GM12878 (cell line): ENCODE measurements around the gene SLC25A39. TPM values are rescaled to one million over a fixed set of nuclear protein-coding genes. Genes with fewer than 3 reads are reported as not detected.

Source experiments
- ATAC-seq: fragments of 200-7000 bp; cut with Tn5 transposase; 3 replicates; pipeline ENCODE4 v1.9.1; 2020; ENCODE audit warnings: mild to moderate bottlenecking, moderate library complexity
- BruUV-seq: library from RNA; stranded (reverse); fragments of 400-500 nt; replicated peaks from 2 replicates; lab custom pipeline; 2021; lab: Mats Ljungman, UMichigan
- CTCF ChIA-PET: fragments of 300-600 bp; sonication (Branson Sonifier 250); formaldehyde crosslinking; extraction: SDS; loops from one replicate; lab custom pipeline; 2021; ENCODE audit warnings: inconsistent platforms; lab: Yijun Ruan, JAX
- POLR2A ChIA-PET: fragments of 350-600 bp; formaldehyde crosslinking; extraction: SDS; loops from one replicate; lab custom pipeline; 2021; ENCODE audit warnings: inconsistent platforms; lab: Charles Lee
- RAD21 ChIA-PET: fragments of 300-600 bp; sonication (Branson Sonifier 250); formaldehyde crosslinking; loops from one replicate; lab custom pipeline; 2023; ENCODE audit warnings: antibody characterized with exemption; ENCODE audit not compliant: unreplicated experiment; lab: Charles Lee
- SMC1A ChIA-PET: fragments of 300-600 bp; sonication (Branson Sonifier 250); formaldehyde crosslinking; loops from one replicate; lab custom pipeline; 2023; ENCODE audit not compliant: unreplicated experiment, uncharacterized antibody; lab: Charles Lee
- DNase-seq: peaks from one replicate; pipeline ENCODE4 v3.0.0-alpha.2; 2011; ENCODE audit warnings: low read depth, low spot score
- FAIRE-seq: peaks from 3 replicates; lab custom pipeline; 2011; peaks lifted over from hg19 to GRCh38; lab: Jason Lieb, UNC
- H2AFZ ChIP-seq: 2 replicates; pipeline ENCODE4 v1.6.0; 2011; ENCODE audit warnings: low read depth, low read length, control low read depth; ENCODE audit not compliant: control insufficient read depth
- H3K27ac ChIP-seq: 2 replicates; pipeline ENCODE4 v1.5.1; 2011; ENCODE audit warnings: control low read depth; ENCODE audit not compliant: control insufficient read depth, insufficient read depth
- H3K27me3 ChIP-seq, 2 experiments: replicated peaks in 1 of 2; 2 replicates each; pipeline versions ENCODE4 v1.6.0 to v1.6.1; 2011; ENCODE audit warnings: low read length in 1 of 2; ENCODE audit not compliant: control insufficient read depth in 2 of 2, insufficient read depth in 2 of 2
- H3K36me3 ChIP-seq, 2 experiments: 2 replicates each; pipeline ENCODE4 v1.5.1; 2011; ENCODE audit warnings: low read length in 1 of 2; ENCODE audit not compliant: control insufficient read depth in 2 of 2, insufficient read depth in 2 of 2
- H3K4me1 ChIP-seq: 2 replicates; pipeline ENCODE4 v1.6.1; 2011; ENCODE audit warnings: mild to moderate bottlenecking, low read length, moderate library complexity, mixed read lengths; ENCODE audit not compliant: control insufficient read depth, insufficient read depth
- H3K4me2 ChIP-seq: 2 replicates; pipeline ENCODE4 v1.6.0; 2011; ENCODE audit warnings: control low read depth; ENCODE audit not compliant: control insufficient read depth, insufficient read depth
- H3K4me3 ChIP-seq: fragments of 200-600 bp; sonication (generic); 2 replicates; pipeline ENCODE4 v1.5.1; 2016
- H3K79me2 ChIP-seq: 2 replicates; pipeline ENCODE4 v1.6.0; 2011; ENCODE audit warnings: low read length; ENCODE audit not compliant: control insufficient read depth, insufficient read depth
- H3K9ac ChIP-seq: 2 replicates; pipeline ENCODE4 v1.8.0; 2011; ENCODE audit warnings: low read length, control low read depth, mixed read lengths; ENCODE audit not compliant: control insufficient read depth, insufficient read depth
- H3K9me3 ChIP-seq: replicated peaks from 3 replicates; pipeline ENCODE4 v1.5.1; 2011; ENCODE audit warnings: mild to moderate bottlenecking, low read length; ENCODE audit not compliant: control insufficient read depth, insufficient read depth
- H4K20me1 ChIP-seq: 2 replicates; pipeline ENCODE4 v1.6.0; 2011; ENCODE audit not compliant: control insufficient read depth, insufficient read depth
- BCL3 ChIP-seq: IDR thresholded peaks from 2 replicates; pipeline ENCODE4 v1.6.1; 2011; ENCODE audit warnings: borderline replicate concordance, low read depth, mild to moderate bottlenecking, moderate library complexity, low read length; ENCODE audit not compliant: insufficient read depth, poor library complexity, severe bottlenecking
- BRCA1 ChIP-seq: IDR thresholded peaks from 2 replicates; pipeline ENCODE4 v1.6.1; 2011; ENCODE audit warnings: low read depth, low read length, improper control_type of control experiment
- CREM ChIP-seq: IDR thresholded peaks from 2 replicates; pipeline ENCODE4 v1.6.1; 2014; ENCODE audit warnings: antibody characterized with exemption, low read depth
- E2F8 ChIP-seq: fragments of 450-650 bp; IDR thresholded peaks from 2 replicates; pipeline ENCODE4 v1.6.1; 2018; ENCODE audit warnings: mild to moderate bottlenecking, low read depth, moderate library complexity; ENCODE audit not compliant: partially characterized antibody
- ETV6 ChIP-seq, 2 experiments: fragments of 450-650 bp in 1 of 2; IDR thresholded peaks in 1 of 2; conservative IDR thresholded peaks in 1 of 2; 2 replicates each; pipeline ENCODE4 v1.6.1; 2014; ENCODE audit warnings: antibody characterized with exemption in 1 of 2, borderline replicate concordance in 1 of 2, low read depth in 1 of 2, mild to moderate bottlenecking in 1 of 2, moderate library complexity in 1 of 2
- MTA3 ChIP-seq: IDR thresholded peaks from 2 replicates; pipeline ENCODE4 v1.6.1; 2012; ENCODE audit warnings: low read length, inconsistent platforms, borderline replicate concordance
- MXI1 ChIP-seq: fragments of 150-350 bp; IDR thresholded peaks from 2 replicates; pipeline ENCODE4 v1.6.1; 2011; ENCODE audit warnings: low read depth, mild to moderate bottlenecking, inconsistent platforms, low read length, improper control_type of control experiment
- NFYA ChIP-seq: IDR thresholded peaks from 2 replicates; pipeline ENCODE4 v1.6.1; 2011; ENCODE audit warnings: low read depth, mild to moderate bottlenecking, low read length, improper control_type of control experiment, borderline replicate concordance
- POLR2A ChIP-seq: IDR thresholded peaks from 2 replicates; pipeline ENCODE4 v1.6.1; 2011; ENCODE audit warnings: low read depth, mild to moderate bottlenecking, low read length
- STAT3 ChIP-seq: IDR thresholded peaks from 2 replicates; pipeline ENCODE4 v1.6.1; 2011; ENCODE audit warnings: low read depth, low read length, improper control_type of control experiment
- TCF3 ChIP-seq: IDR thresholded peaks from 2 replicates; pipeline ENCODE4 v1.6.1; 2012; ENCODE audit warnings: low read depth, mild to moderate bottlenecking, low read length, borderline replicate concordance; ENCODE audit not compliant: insufficient read depth
- ZSCAN29 ChIP-seq: fragments of 450-650 bp; IDR thresholded peaks from 2 replicates; pipeline ENCODE4 v1.6.1; 2017; ENCODE audit warnings: mild to moderate bottlenecking, moderate library complexity
- WGBS: methylation state at CpG from one replicate; pipeline ENCODE4 v1.1.6; 2016; ENCODE audit warnings: low lambda C conversion rate; ENCODE audit not compliant: insufficient replicate concordance, insufficient coverage; ENCODE audit errors: missing lambda C conversion rate; 5-methylcytosine and 5-hydroxymethylcytosine counted together
- in situ Hi-C: fragments of 300-500 bp; cut with MboI; formaldehyde crosslinking; loops from 9 replicates; pipeline ENCODE4 v1.14.3; 2018; ENCODE audit warnings: mixed read lengths
- intact Hi-C: fragments of 100-400 bp; cut with micrococcal nuclease; formaldehyde crosslinking; loops from one replicate; pipeline ENCODE4 v1.14.2; 2022; ENCODE audit not compliant: unreplicated experiment
- polyA plus RNA-seq, 11 experiments: library from polyadenylated mRNA; depleted of rRNA in 4 of 11; unstranded in 6 of 11; stranded (reverse) in 5 of 11; fragments of >200 nt; fragmentation: Nextera tagmentation in 4 of 11; fragmentation: Illumina TruSeq in 1 of 11; extraction: Ambion mirVana in 4 of 11; extraction: Trizol in 1 of 11; gene quantifications; 1 replicate in 1 of 11; 2 replicates in 10 of 11; pipeline versions ENCODE4 v1.2.1 to v1.2.3, GENCODE V29; 2011 to 2016; ENCODE audit warnings: inconsistent platforms in 2 of 11, missing spikeins in 2 of 11, low read depth in 1 of 11
- total RNA-seq, 4 experiments: library from RNA; depleted of rRNA in 3 of 4; stranded (reverse); fragments of >200 nt in 3 of 4; fragmentation: Illumina TruSeq in 1 of 4; extraction: Trizol in 1 of 4; gene quantifications; 2 replicates each; pipeline versions ENCODE4 v1.2.1 to v1.2.3, GENCODE V29; 2013 to 2021

Gene SLC25A39
- total and polyA plus RNA-seq, 10 of the 15 experiments (the other 5 are each of a cell fraction or from before 2014, with no cell fraction given): 3.5 to 270 (median 150) TPM

GRCh38 chr17:44358066-44358465, 33.4 kb upstream of the SLC25A39 start:
- H3K9ac ChIP-seq: no peak overlapping the region
- WGBS: 87% methylated on average over 9 of the region's 9 CpGs
- H3K4me1 ChIP-seq: no peaks in the 10 kb centered on the region
- ChIA-PET SMC1A (no interaction called here), CTCF (interaction anchor here (0.6 to 2.7 kb wide), 8 partner anchors 8 to 630 kb away, joined by 3 to 11 read pairs (median 4); no protein-coding TSS in a partner anchor)
- DNase-seq: no peak
- H3K4me3 ChIP-seq: no peak overlapping the region
- no peak overlapping the region for H3K4me2 ChIP-seq
- intact Hi-C loops: no loop called here
- no peak for ATAC-seq
- H3K27me3 ChIP-seq: peaks cover 0 to 2% of the 10 kb centered on the region in 2 experiments; a peak in 1 of 4 replicates
- no peaks in the 10 kb centered on the region for H4K20me1 ChIP-seq
- BruUV-seq: no TSS peak
- in situ Hi-C loops: no loop called here
- TF ChIP-seq POLR2A: no peak
- no peak for TF ChIP-seq ZSCAN29
- no peak for TF ChIP-seq MXI1
- TF ChIP-seq BRCA1: no peak
- no peak for TF ChIP-seq STAT3
- TF ChIP-seq ETV6 (conservative IDR thresholded peaks at IDR 0.05 in 1 of 2, IDR thresholded peaks at IDR 0.05 in 1 of 2; ENCODE audit: borderline replicate concordance in 1 of 2, low read depth in 1 of 2): no peak
- TF ChIP-seq CREM: no peak
- TF ChIP-seq, all 136 proteins: peak for 0
- no peaks in the 10 kb centered on the region; a peak in 1 of 4 replicates for H3K36me3 ChIP-seq
- no peak overlapping the region for H2AFZ ChIP-seq
- RAD21 ChIA-PET: no interaction called here
- no peaks in the 10 kb centered on the region for H3K79me2 ChIP-seq
- no peak for FAIRE-seq
- H3K9me3 ChIP-seq: no peaks in the 10 kb centered on the region
- H3K27ac ChIP-seq: no peak overlapping the region
- POLR2A ChIA-PET: interaction anchor here (0.6 kb wide), 1 partner anchor 132 kb away, joined by 3 read pairs; no protein-coding TSS in a partner anchor

GRCh38 chr17:44356241-44356640, 31.6 kb upstream of the SLC25A39 start:
- H3K9me3 ChIP-seq: no peaks in the 10 kb centered on the region
- H3K79me2 ChIP-seq: no peaks in the 10 kb centered on the region
- intact Hi-C loops (no loop called here), in situ Hi-C loops (no loop called here)
- no peak for FAIRE-seq
- H3K4me1 ChIP-seq: no peaks in the 10 kb centered on the region
- no peak for DNase-seq
- ChIA-PET CTCF (interaction anchor here (0.8 to 1.6 kb wide), 3 partner anchors 19 to 148 kb away, joined by 3 to 4 read pairs (median 3); no protein-coding TSS in a partner anchor), POLR2A (no interaction called here), SMC1A (no interaction called here), RAD21 (interaction anchor here (1.2 to 1.5 kb wide), 2 partner anchors 147 to 167 kb away, joined by 3 read pairs; no protein-coding TSS in a partner anchor)
- no peak overlapping the region for H3K27ac ChIP-seq
- peaks cover 7 to 10% of the 10 kb centered on the region in 2 experiments; a peak in 3 of 4 replicates for H3K36me3 ChIP-seq
- 39% methylated on average over 11 of the region's 11 CpGs for WGBS
- H3K4me2 ChIP-seq: no peak overlapping the region
- no peak overlapping the region for H3K4me3 ChIP-seq
- no peaks in the 10 kb centered on the region; a peak in 1 of 4 replicates for H3K27me3 ChIP-seq
- no peak overlapping the region for H3K9ac ChIP-seq
- H4K20me1 ChIP-seq: no peaks in the 10 kb centered on the region
- BruUV-seq: no TSS peak
- no peak for ATAC-seq
- H2AFZ ChIP-seq: no peak overlapping the region
- no peak for TF ChIP-seq MTA3
- TF ChIP-seq BCL3: no peak
- no peak for TF ChIP-seq E2F8
- no peak for TF ChIP-seq TCF3
- no peak for TF ChIP-seq NFYA
